HepG2 (cell line): Measurements from ENCODE around the gene IL6R.
"Not testable (repeated sequence)": the region's sequence is repeated elsewhere in the genome, so short reads cannot be mapped to it uniquely, and the experiment has no call there.

Source experiments
- ARHGAP35 ChIP-seq: sonication (generic); formaldehyde crosslinking; IDR thresholded peaks from 2 replicates; pipeline ENCODE4 v1.9.0; 2022; ENCODE audit warnings: mild to moderate bottlenecking, inconsistent platforms, moderate library complexity, missing genetic modification reagents, borderline replicate concordance
- CCDC6 ChIP-seq: sonication (generic); formaldehyde crosslinking; IDR thresholded peaks from 2 replicates; pipeline ENCODE4 v1.8.1; 2022; ENCODE audit warnings: mild to moderate bottlenecking, missing genetic modification reagents, moderate library complexity
- CTCF ChIP-seq: sonication (generic); formaldehyde crosslinking; IDR thresholded peaks from 2 replicates; pipeline ENCODE4 v1.5.0; 2020; ENCODE audit warnings: mild to moderate bottlenecking, missing genetic modification reagents, moderate library complexity
- IKZF4 ChIP-seq: sonication (generic); formaldehyde crosslinking; IDR thresholded peaks from 2 replicates; pipeline ENCODE4 v1.5.1; 2020; ENCODE audit warnings: borderline replicate concordance, mild to moderate bottlenecking, low read depth, missing genetic modification reagents; ENCODE audit errors: not compliant biosample characterization
- KDM1A ChIP-seq: IDR thresholded peaks from 2 replicates; pipeline ENCODE4 v1.6.1; 2016; ENCODE audit warnings: missing compliant biosample characterization
- ONECUT2 ChIP-seq: sonication (generic); formaldehyde crosslinking; IDR thresholded peaks from 2 replicates; pipeline ENCODE4 v1.4.0; 2020; ENCODE audit warnings: missing genetic modification reagents
- TERF1 ChIP-seq: sonication (generic); formaldehyde crosslinking; IDR thresholded peaks from 2 replicates; pipeline ENCODE4 v1.8.0; 2022; ENCODE audit warnings: mild to moderate bottlenecking, missing genetic modification reagents, moderate library complexity
- ZNF101 ChIP-seq: sonication (generic); formaldehyde crosslinking; IDR thresholded peaks from 2 replicates; pipeline ENCODE4 v1.4.0; 2020; ENCODE audit warnings: mild to moderate bottlenecking, low read depth, missing genetic modification reagents, borderline replicate concordance
- ZNF280B ChIP-seq: sonication (generic); formaldehyde crosslinking; IDR thresholded peaks from 2 replicates; pipeline ENCODE4 v1.5.0; 2020; ENCODE audit warnings: missing genetic modification reagents, mild to moderate bottlenecking, borderline replicate concordance
- ZNF296 ChIP-seq: sonication (generic); formaldehyde crosslinking; conservative IDR thresholded peaks from 2 replicates; pipeline ENCODE4 v1.5.0; 2020; ENCODE audit warnings: mild to moderate bottlenecking, missing genetic modification reagents
- ZNF383 ChIP-seq: sonication (generic); formaldehyde crosslinking; IDR thresholded peaks from 2 replicates; pipeline ENCODE4 v1.4.0; 2020; ENCODE audit warnings: missing genetic modification reagents, mild to moderate bottlenecking, borderline replicate concordance
- ZNF562 ChIP-seq: sonication (generic); formaldehyde crosslinking; IDR thresholded peaks from 2 replicates; pipeline ENCODE4 v1.8.0; 2022; ENCODE audit warnings: missing genetic modification reagents, borderline replicate concordance
- ZNF572 ChIP-seq: sonication (generic); formaldehyde crosslinking; IDR thresholded peaks from 2 replicates; pipeline ENCODE4 v1.5.1; 2020; ENCODE audit warnings: mild to moderate bottlenecking, missing genetic modification reagents
- ZNF709 ChIP-seq: sonication (generic); formaldehyde crosslinking; IDR thresholded peaks from 2 replicates; pipeline ENCODE4 v1.5.0; 2020; ENCODE audit warnings: mild to moderate bottlenecking, missing genetic modification reagents

GRCh38 chr1:154373777-154374357 lies 31.3 kb upstream of the IL6R start:
- not testable (repeated sequence) for TF ChIP-seq ZNF562 (CRISPR knock-in tag); IKZF4 (CRISPR knock-in tag); ARHGAP35; ZNF572 (CRISPR knock-in tag); ONECUT2 (CRISPR knock-in tag); KDM1A (CRISPR knock-in tag); CCDC6 (CRISPR knock-in tag); ZNF101 (CRISPR knock-in tag); ZNF709; ZNF280B; ZNF383; ZNF296; TERF1 (CRISPR knock-in tag); CTCF (CRISPR knock-in tag)
